Endothelial cell of umbilical vein (primary cell): Measurements from ENCODE around the gene MYRIP. TPM values are rescaled to one million over a fixed set of nuclear protein-coding genes. Genes with fewer than 3 reads are reported as not detected.

ENCODE experiments used
- BruUV-seq: library from RNA; stranded (reverse); fragments of 400-500 nt; replicated peaks from 2 replicates; lab custom pipeline; 2021; lab: Mats Ljungman, UMichigan
- CTCF ChIA-PET: fragments of 300-600, 350-600 bp; sonication (Branson Sonifier 250); formaldehyde crosslinking; loops from one replicate; lab custom pipeline; 2021; ENCODE audit warnings: antibody characterized with exemption, inconsistent platforms; lab: Charles Lee
- POLR2A ChIA-PET: fragments of 300-600, 350-600 bp; sonication (Branson Sonifier 250); formaldehyde crosslinking; loops from one replicate; lab custom pipeline; 2021; ENCODE audit warnings: antibody characterized with exemption, inconsistent platforms; lab: Charles Lee
- DNase-seq: peaks from one replicate; pipeline ENCODE4 v3.0.0-alpha.2; 2011; ENCODE audit warnings: low read depth, low spot score
- FAIRE-seq: peaks from 2 replicates; lab custom pipeline; 2011; peaks lifted over from hg19 to GRCh38; lab: Jason Lieb, UNC
- H2AFZ ChIP-seq: 2 replicates; pipeline ENCODE4 v1.6.0; 2012; ENCODE audit warnings: low read depth, low read length, control low read depth, inconsistent platforms
- H3K27ac ChIP-seq: 2 replicates; pipeline ENCODE4 v1.5.1; 2011; ENCODE audit warnings: low read depth, mild to moderate bottlenecking, control low read depth, low read length, moderate library complexity; ENCODE audit not compliant: insufficient read depth
- H3K27me3 ChIP-seq, 2 experiments: 2 replicates each; pipeline versions ENCODE4 v1.6.0 to v1.6.1; 2011; ENCODE audit warnings: low read length in 2 of 2, mixed read lengths in 1 of 2; ENCODE audit not compliant: control insufficient read depth in 2 of 2, insufficient read depth in 2 of 2
- H3K36me3 ChIP-seq, 2 experiments: 2 replicates in 1 of 2; 3 replicates in 1 of 2; pipeline ENCODE4 v1.5.1; 2011; ENCODE audit warnings: low read length in 2 of 2, mild to moderate bottlenecking in 1 of 2, moderate library complexity in 1 of 2; ENCODE audit not compliant: control insufficient read depth in 2 of 2, insufficient read depth in 2 of 2; ENCODE audit errors: extremely low read depth in 1 of 2
- H3K4me1 ChIP-seq: 3 replicates; pipeline ENCODE4 v1.5.1; 2011; ENCODE audit warnings: mild to moderate bottlenecking, low read length; ENCODE audit not compliant: control insufficient read depth, insufficient read depth; ENCODE audit errors: extremely low read depth
- H3K4me2 ChIP-seq: 2 replicates; pipeline ENCODE4 v1.6.1; 2011; ENCODE audit warnings: low read length, control low read depth, mixed read lengths; ENCODE audit not compliant: insufficient read depth
- H3K4me3 ChIP-seq, 3 experiments: fragments of 200-600 bp in 1 of 3; sonication (generic), shearing (Covaris generic) in 1 of 3; replicated peaks in 1 of 3; 2 replicates each; pipeline ENCODE4 v1.5.1; 2011 to 2016; ENCODE audit warnings: control low read depth in 3 of 3, low read length in 3 of 3, mild to moderate bottlenecking in 2 of 3, inconsistent platforms in 1 of 3, low read depth in 1 of 3, moderate library complexity in 1 of 3; ENCODE audit not compliant: insufficient read depth in 1 of 3
- H3K79me2 ChIP-seq: 2 replicates; pipeline ENCODE4 v1.6.0; 2012; ENCODE audit warnings: low read length, inconsistent platforms; ENCODE audit not compliant: control insufficient read depth, insufficient read depth
- H3K9ac ChIP-seq: replicated peaks from 2 replicates; pipeline ENCODE3; 2011; ENCODE audit warnings: low read length, control low read depth; ENCODE audit not compliant: insufficient read depth; ENCODE audit errors: extremely low read depth
- H3K9me1 ChIP-seq: replicated peaks from 3 replicates; pipeline ENCODE4 v1.6.0; 2011; ENCODE audit warnings: mild to moderate bottlenecking, low read length; ENCODE audit not compliant: control insufficient read depth, insufficient read depth; ENCODE audit errors: extremely low read depth
- H3K9me3 ChIP-seq: replicated peaks from 2 replicates; pipeline ENCODE4 v1.5.1; 2012; ENCODE audit warnings: low read length, inconsistent platforms; ENCODE audit not compliant: control insufficient read depth, insufficient read depth
- H4K20me1 ChIP-seq: replicated peaks from 2 replicates; pipeline ENCODE3; 2011; ENCODE audit warnings: mild to moderate bottlenecking, low read length; ENCODE audit not compliant: control insufficient read depth, insufficient read depth; ENCODE audit errors: extremely low read depth
- CTCF ChIP-seq, 2 donors: IDR thresholded peaks; 1 replicate in 1 of 2; 2 replicates in 1 of 2; pipeline ENCODE4 v1.5.1; 2011; ENCODE audit warnings: low read length in 2 of 2, mild to moderate bottlenecking in 2 of 2, moderate library complexity in 2 of 2, control low read depth in 1 of 2, inconsistent platforms in 1 of 2, low read depth in 1 of 2; ENCODE audit not compliant: insufficient read depth in 1 of 2; ENCODE audit errors: extremely low read depth in 1 of 2
- EZH2 ChIP-seq: IDR thresholded peaks from 2 replicates; pipeline ENCODE4 v1.6.1; 2012; ENCODE audit warnings: borderline replicate concordance, low read depth, mild to moderate bottlenecking, moderate library complexity, low read length, inconsistent platforms; ENCODE audit not compliant: severe bottlenecking
- FOS ChIP-seq: IDR thresholded peaks from 2 replicates; pipeline ENCODE4 v1.6.1; 2011; ENCODE audit warnings: mild to moderate bottlenecking, low read length, moderate library complexity, borderline replicate concordance; ENCODE audit not compliant: insufficient read depth
- GATA2 ChIP-seq: IDR thresholded peaks from 2 replicates; pipeline ENCODE4 v1.7.0; 2011; ENCODE audit warnings: low read depth, mild to moderate bottlenecking, moderate library complexity, mixed read lengths, low read length; ENCODE audit not compliant: insufficient read length, insufficient read depth
- JUN ChIP-seq: IDR thresholded peaks from 2 replicates; pipeline ENCODE4 v1.6.1; 2011; ENCODE audit warnings: borderline replicate concordance, low read depth; ENCODE audit not compliant: insufficient read length, insufficient read depth
- MYC ChIP-seq: IDR thresholded peaks from one replicate; pipeline ENCODE4 v1.6.1; 2011; ENCODE audit warnings: mild to moderate bottlenecking, low read depth, low read length
- POLR2A ChIP-seq: IDR thresholded peaks from 2 replicates; pipeline ENCODE4 v1.6.1; 2012; ENCODE audit warnings: low read depth, mild to moderate bottlenecking, control low read depth, low read length
- POLR2AphosphoS5 ChIP-seq: IDR thresholded peaks from 2 replicates; pipeline ENCODE4 v1.6.1; 2012; ENCODE audit warnings: low read depth, mild to moderate bottlenecking, control low read depth, low read length, moderate library complexity; ENCODE audit not compliant: insufficient read depth
- dilution Hi-C: fragments of 300-500 bp; cut with MboI; formaldehyde crosslinking; loops from one replicate; pipeline ENCODE4 v1.15.0; 2019; ENCODE audit warnings: low sequenced_read_pairs; ENCODE audit not compliant: extremely low pct_ligation_motif_present
- intact Hi-C: fragments of 100-400 bp; cut with micrococcal nuclease; formaldehyde crosslinking; loops from one replicate; pipeline ENCODE4 v1.10.0; 2022
- polyA plus RNA-seq, 4 experiments: library from polyadenylated mRNA; depleted of rRNA in 3 of 4; stranded (reverse) in 3 of 4; unstranded in 1 of 4; fragments of >200 nt; gene quantifications; 2 replicates each; pipeline versions ENCODE4 v1.2.1 to v1.2.3, GENCODE V29; 2011 to 2012; ENCODE audit warnings: missing spikeins in 1 of 4
- total RNA-seq: library from RNA; stranded (reverse); gene quantifications from 2 replicates; pipeline ENCODE4 v1.2.3, GENCODE V29; 2021
- TF ChIP-seq, protein P1 (sequence below): IDR thresholded peaks from 2 replicates; pipeline ENCODE4 v1.6.1; 2011; ENCODE audit not compliant: insufficient read depth, insufficient read length

Gene MYRIP
- total and polyA plus RNA-seq, 2 donors (not counting 3 experiments of a cell fraction or from before 2014, with no cell fraction given): 6.7 to 11.9 TPM

DNA sequence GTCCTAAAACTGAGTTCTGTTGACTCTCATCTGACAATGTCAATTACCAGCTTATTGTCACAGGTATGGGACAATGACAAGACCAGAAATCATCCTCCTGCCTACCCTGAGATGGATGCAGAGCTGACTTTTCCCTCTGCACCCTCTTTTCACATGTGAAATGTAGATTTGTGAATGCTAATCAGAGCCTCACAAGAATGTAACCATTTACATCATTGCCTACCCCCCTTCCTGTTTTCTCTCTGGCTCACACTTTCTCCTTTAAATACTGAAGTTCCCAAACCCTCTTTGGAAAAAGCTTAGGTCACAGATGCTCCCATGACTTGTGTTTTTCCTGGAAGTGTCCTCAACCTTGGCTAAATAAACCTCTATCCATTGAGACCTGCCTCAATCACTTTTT, 228.2 kb downstream of the MYRIP start:
- H3K4me1 ChIP-seq: no peaks in the 10 kb centered on the region
- TF ChIP-seq, protein P1, sequence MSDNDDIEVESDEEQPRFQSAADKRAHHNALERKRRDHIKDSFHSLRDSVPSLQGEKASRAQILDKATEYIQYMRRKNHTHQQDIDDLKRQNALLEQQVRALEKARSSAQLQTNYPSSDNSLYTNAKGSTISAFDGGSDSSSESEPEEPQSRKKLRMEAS: no peak
- TF ChIP-seq JUN (no peak), MYC (no peak), FOS (no peak), POLR2A (no peak), CTCF (IDR thresholded peaks at IDR 0.05; ENCODE audit: extremely low read depth in 1 of 2, insufficient read depth in 1 of 2, low read depth in 1 of 2, low read length in 2 of 2) (no peak), GATA2 (no peak), EZH2 (no peak), POLR2AphosphoS5 (no peak)
- dilution Hi-C loops (no loop called here), intact Hi-C loops (no loop called here)
- ChIA-PET CTCF (interaction anchor here (0.6 to 1.4 kb wide), 3 partner anchors 9 to 376 kb away, joined by 3 read pairs; no protein-coding TSS in a partner anchor), POLR2A (no interaction called here)
- no peak overlapping the region for H2AFZ ChIP-seq
- H4K20me1 ChIP-seq: no peaks in the 10 kb centered on the region
- H3K9ac ChIP-seq: no peak overlapping the region
- FAIRE-seq (no peak), DNase-seq (no peak)
- H3K79me2 ChIP-seq: no peaks in the 10 kb centered on the region
- no peaks in the 10 kb centered on the region for H3K27me3 ChIP-seq
- no peak overlapping the region for H3K4me3 ChIP-seq
- H3K27ac ChIP-seq: no peak overlapping the region
- BruUV-seq: no TSS peak
- no peak overlapping the region for H3K4me2 ChIP-seq
- H3K9me1 ChIP-seq: no peaks in the 10 kb centered on the region
- no peaks in the 10 kb centered on the region for H3K36me3 ChIP-seq
- H3K9me3 ChIP-seq: no peaks in the 10 kb centered on the region
